GM12865 (cell line): ENCODE data around the gene PANX1.

Experiments used
- DNase-seq: peaks from one replicate; pipeline ENCODE4 v3.0.0; 2010; ENCODE audit warnings: low read depth
- H3K4me3 ChIP-seq: 2 replicates; pipeline ENCODE4 v1.5.1; 2011; ENCODE audit warnings: mild to moderate bottlenecking, low read depth, low read length, control low read depth
- TF ChIP-seq, protein P1 (sequence below): IDR thresholded peaks from 2 replicates; pipeline ENCODE4 v1.5.1; 2011; ENCODE audit warnings: low read length, control low read depth, low read depth, inconsistent platforms; ENCODE audit not compliant: insufficient read depth; ENCODE audit errors: missing control alignments

PANX1 gene

GRCh38 chr11:94129512-94130297, 1.1 kb downstream of the PANX1 start:
- peak overlapping the region; percentile 94 for H3K4me3 ChIP-seq
- TF ChIP-seq, protein P1, sequence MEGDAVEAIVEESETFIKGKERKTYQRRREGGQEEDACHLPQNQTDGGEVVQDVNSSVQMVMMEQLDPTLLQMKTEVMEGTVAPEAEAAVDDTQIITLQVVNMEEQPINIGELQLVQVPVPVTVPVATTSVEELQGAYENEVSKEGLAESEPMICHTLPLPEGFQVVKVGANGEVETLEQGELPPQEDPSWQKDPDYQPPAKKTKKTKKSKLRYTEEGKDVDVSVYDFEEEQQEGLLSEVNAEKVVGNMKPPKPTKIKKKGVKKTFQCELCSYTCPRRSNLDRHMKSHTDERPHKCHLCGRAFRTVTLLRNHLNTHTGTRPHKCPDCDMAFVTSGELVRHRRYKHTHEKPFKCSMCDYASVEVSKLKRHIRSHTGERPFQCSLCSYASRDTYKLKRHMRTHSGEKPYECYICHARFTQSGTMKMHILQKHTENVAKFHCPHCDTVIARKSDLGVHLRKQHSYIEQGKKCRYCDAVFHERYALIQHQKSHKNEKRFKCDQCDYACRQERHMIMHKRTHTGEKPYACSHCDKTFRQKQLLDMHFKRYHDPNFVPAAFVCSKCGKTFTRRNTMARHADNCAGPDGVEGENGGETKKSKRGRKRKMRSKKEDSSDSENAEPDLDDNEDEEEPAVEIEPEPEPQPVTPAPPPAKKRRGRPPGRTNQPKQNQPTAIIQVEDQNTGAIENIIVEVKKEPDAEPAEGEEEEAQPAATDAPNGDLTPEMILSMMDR = no peak
- DNase-seq = peak; percentile 27

- TF ChIP-seq, protein P1 = no peak
These were observed 1.8 kb downstream of the PANX1 start for GRCh38 chr11:94130298-94131046.

DNA sequence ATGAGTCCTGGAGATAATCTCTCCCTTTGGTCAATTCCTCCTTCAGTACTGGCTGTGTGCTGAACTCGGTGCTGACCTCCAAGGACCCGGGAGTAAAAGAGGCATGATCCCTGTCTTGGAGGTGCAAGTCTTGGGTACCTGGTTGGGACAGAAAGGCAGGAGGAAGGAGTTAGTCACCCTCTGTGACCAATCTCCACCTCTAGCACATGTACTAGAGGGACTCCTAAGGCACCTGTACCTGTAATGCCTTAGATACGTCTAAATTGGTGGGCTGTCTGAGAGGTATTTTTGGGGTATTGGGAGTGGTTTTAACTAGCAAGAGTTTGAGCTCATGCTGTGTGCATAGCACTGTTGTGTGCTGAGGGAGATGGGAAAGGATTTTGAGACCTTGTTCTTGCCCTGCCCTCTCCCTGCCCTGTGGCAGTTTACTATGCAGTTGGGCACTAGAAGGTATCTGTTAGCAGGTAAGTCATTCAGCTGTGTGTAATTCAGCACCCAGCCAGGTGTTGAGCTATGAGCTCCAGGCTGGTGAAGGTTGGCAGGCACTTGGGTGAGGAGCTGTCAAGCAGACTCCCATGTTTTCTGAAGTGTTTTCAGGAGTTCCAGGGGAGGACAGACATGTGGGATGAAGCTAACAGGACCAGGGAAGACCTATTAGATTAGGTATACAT, 2.5 kb downstream of the PANX1 start:
- TF ChIP-seq, protein P1 = no peak
- no peak overlapping the region for H3K4me3 ChIP-seq
- DNase-seq = no peak

More at GRCh38 chr11:94130298-94131046, 1.8 kb downstream of the PANX1 start:
- no peak for DNase-seq
- peak overlapping the region; percentile 94 for H3K4me3 ChIP-seq

- TF ChIP-seq, protein P1 = no peak
- DNase-seq = no peak
- no peak overlapping the region for H3K4me3 ChIP-seq
These were observed 3.1 kb downstream of the PANX1 start for GRCh38 chr11:94131718-94132115.

DNA sequence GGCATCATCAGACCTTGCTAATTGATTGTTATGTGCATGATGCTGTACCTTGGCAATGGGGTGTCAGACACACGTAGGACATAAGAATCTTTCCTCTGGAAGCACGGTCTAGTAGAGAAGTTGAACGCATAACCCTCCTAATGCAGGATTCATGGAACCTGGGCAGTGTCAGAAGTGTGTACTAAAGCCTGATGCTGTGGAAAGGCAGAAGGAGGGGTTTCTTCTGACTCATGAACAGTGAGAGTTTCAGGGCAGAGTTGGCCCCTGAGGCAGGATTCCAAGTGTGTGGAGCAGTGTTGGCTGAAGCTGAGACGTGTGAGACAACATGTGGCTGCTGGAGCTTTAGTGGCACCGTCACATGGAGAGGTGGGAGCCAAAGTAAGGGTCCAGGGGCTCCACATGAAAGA, 3.5 kb downstream of the PANX1 start:
- TF ChIP-seq, protein P1 = no peak
- no peak overlapping the region for H3K4me3 ChIP-seq
- DNase-seq = no peak

DNA sequence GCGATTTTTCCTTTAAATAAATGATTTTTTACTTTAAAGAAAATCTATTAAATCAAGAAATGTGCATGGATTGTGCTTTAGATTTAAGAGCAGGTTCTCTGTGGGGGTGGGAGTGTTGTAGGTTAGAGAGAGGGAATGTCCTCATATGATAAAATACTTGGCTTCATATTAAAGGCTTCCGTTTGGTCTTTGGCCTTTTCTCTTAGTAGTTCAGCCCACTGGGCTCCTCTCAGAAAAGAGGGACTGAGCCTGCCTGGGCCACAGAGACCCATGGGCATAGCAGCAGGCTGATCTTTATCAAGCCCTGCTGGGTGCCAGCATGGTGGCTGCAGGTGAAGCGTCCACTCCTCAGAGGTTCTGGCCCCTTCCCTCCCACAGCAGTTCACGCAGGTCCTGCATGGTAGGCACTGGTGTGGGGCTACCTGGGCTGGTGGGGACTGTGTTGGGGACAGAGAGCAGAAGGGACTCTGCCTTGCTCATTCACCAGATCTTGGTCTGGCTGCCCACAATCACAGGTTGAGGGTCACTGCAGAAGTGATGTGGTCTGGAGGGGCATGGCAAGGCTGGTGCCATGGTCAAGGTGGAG, 4.3 kb downstream of the PANX1 start:
- TF ChIP-seq, protein P1 = no peak
- H3K4me3 ChIP-seq = no peak overlapping the region
- no peak for DNase-seq
